MM.1S (cell line): ENCODE results near the gene UBE2M.

Experiments used
- DNase-seq: peaks from one replicate; pipeline ENCODE4 v3.0.0-alpha.2; 2015
- H2AFZ ChIP-seq: fragments of 300-600 bp; sonication (generic); 2 replicates; pipeline ENCODE4 v1.6.0; 2016; ENCODE audit warnings: antibody characterized with exemption, low read length
- H3F3A ChIP-seq: fragments of 300-600 bp; sonication (generic); 2 replicates; pipeline ENCODE4 v1.6.1; 2016; ENCODE audit warnings: mild to moderate bottlenecking, antibody characterized with exemption, low read length, moderate library complexity, mixed read lengths; ENCODE audit not compliant: insufficient read depth
- H3K27ac ChIP-seq: fragments of 300-600 bp; sonication (generic); 2 replicates; pipeline ENCODE4 v1.5.1; 2016; ENCODE audit warnings: mild to moderate bottlenecking, low read length
- H3K27me3 ChIP-seq: fragments of 300-600 bp; sonication (generic); replicated peaks from 2 replicates; pipeline ENCODE4 v1.6.0; 2016; ENCODE audit warnings: low read length; ENCODE audit not compliant: insufficient read depth
- H3K36me3 ChIP-seq: fragments of 300-600 bp; sonication (generic); replicated peaks from 2 replicates; pipeline ENCODE4 v1.6.1; 2016; ENCODE audit warnings: mild to moderate bottlenecking, low read length, mixed read lengths; ENCODE audit not compliant: insufficient read depth
- H3K4me1 ChIP-seq: fragments of 300-600 bp; sonication (generic); 2 replicates; pipeline ENCODE4 v1.6.1; 2016; ENCODE audit warnings: low read length, mixed read lengths
- H3K4me2 ChIP-seq: fragments of 300-600 bp; sonication (generic); 2 replicates; pipeline ENCODE4 v1.6.0; 2016; ENCODE audit warnings: low read depth, low read length
- H3K4me3 ChIP-seq: fragments of 300-600 bp; sonication (generic); 2 replicates; pipeline ENCODE4 v1.5.1; 2016; ENCODE audit warnings: low read length, mixed read lengths
- H3K79me2 ChIP-seq: fragments of 300-600 bp; sonication (generic); 2 replicates; pipeline ENCODE4 v1.6.1; 2016; ENCODE audit warnings: mixed run types, low read length, mixed read lengths
- H3K9ac ChIP-seq: fragments of 300-600 bp; sonication (generic); 2 replicates; pipeline ENCODE4 v1.6.1; 2016; ENCODE audit warnings: low read length, mixed read lengths
- H3K9me2 ChIP-seq: fragments of 300-600 bp; sonication (generic); replicated peaks from 2 replicates; pipeline ENCODE4 v1.6.1; 2016; ENCODE audit warnings: mild to moderate bottlenecking, low read length, mixed read lengths; ENCODE audit not compliant: insufficient read depth
- H3K9me3 ChIP-seq: fragments of 300-600 bp; sonication (generic); replicated peaks from 2 replicates; pipeline ENCODE4 v1.6.1; 2016; ENCODE audit warnings: mild to moderate bottlenecking, low read length, mixed read lengths; ENCODE audit not compliant: insufficient read depth
- H4K20me1 ChIP-seq: fragments of 300-600 bp; sonication (generic); 2 replicates; pipeline ENCODE4 v1.6.1; 2016; ENCODE audit warnings: mild to moderate bottlenecking, low read length, moderate library complexity, mixed read lengths; ENCODE audit not compliant: insufficient read depth
- EZH2 ChIP-seq: fragments of 300-600 bp; sonication (generic); optimal IDR thresholded peaks from 2 replicates; pipeline ENCODE3; 2017; ENCODE audit warnings: low read depth, mild to moderate bottlenecking, antibody characterized with exemption, low read length, mixed read lengths
- EZH2phosphoT487 ChIP-seq: fragments of 300-600 bp; sonication (generic); IDR thresholded peaks from 2 replicates; pipeline ENCODE4 v1.6.1; 2018; ENCODE audit warnings: antibody characterized with exemption, low read length
- TF ChIP-seq, protein P1 (sequence below): fragments of 300-600 bp; sonication (generic); IDR thresholded peaks from 2 replicates; pipeline ENCODE4 v1.5.1; 2016; ENCODE audit warnings: antibody characterized with exemption, low read length, mixed read lengths

Gene UBE2M

DNA sequence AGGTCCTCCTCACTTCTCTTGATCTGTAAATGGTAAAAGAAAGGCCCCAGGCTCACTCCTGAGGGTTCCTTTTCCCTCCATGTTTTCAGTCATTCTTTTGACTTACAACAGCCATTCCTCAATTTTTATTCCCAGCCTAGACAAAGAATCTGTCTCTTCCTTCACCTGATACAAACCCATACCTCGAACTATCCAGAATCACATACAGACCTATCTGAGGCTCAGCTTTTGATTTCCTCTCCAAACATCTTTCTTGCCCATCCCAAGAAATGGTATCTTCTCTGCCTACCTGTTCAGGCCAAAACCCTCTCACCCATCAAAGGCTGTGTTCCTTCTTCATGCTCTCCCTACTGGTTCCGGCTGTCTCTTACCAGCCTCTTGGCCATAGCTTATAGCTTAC, 5.8 kb downstream of the UBE2M start:
- H3K4me2 ChIP-seq: no peak overlapping the region
- H4K20me1 ChIP-seq: peaks cover 9% of the 10 kb centered on the region; the same call in 1 of the 2 replicates
- no peak overlapping the region for H3K27ac ChIP-seq
- no peak overlapping the region for H2AFZ ChIP-seq
- no peaks in the 10 kb centered on the region for H3K27me3 ChIP-seq
- H3K79me2 ChIP-seq: peaks cover 61% of the 10 kb centered on the region
- peaks cover 13% of the 10 kb centered on the region for H3K36me3 ChIP-seq
- no peaks in the 10 kb centered on the region for H3K9me3 ChIP-seq
- no peak overlapping the region for H3K4me3 ChIP-seq
- peaks cover 55% of the 10 kb centered on the region for H3F3A ChIP-seq
- peaks cover 21% of the 10 kb centered on the region for H3K4me1 ChIP-seq
- no peak for TF ChIP-seq EZH2
- no peak for TF ChIP-seq EZH2phosphoT487
- TF ChIP-seq, protein P1, sequence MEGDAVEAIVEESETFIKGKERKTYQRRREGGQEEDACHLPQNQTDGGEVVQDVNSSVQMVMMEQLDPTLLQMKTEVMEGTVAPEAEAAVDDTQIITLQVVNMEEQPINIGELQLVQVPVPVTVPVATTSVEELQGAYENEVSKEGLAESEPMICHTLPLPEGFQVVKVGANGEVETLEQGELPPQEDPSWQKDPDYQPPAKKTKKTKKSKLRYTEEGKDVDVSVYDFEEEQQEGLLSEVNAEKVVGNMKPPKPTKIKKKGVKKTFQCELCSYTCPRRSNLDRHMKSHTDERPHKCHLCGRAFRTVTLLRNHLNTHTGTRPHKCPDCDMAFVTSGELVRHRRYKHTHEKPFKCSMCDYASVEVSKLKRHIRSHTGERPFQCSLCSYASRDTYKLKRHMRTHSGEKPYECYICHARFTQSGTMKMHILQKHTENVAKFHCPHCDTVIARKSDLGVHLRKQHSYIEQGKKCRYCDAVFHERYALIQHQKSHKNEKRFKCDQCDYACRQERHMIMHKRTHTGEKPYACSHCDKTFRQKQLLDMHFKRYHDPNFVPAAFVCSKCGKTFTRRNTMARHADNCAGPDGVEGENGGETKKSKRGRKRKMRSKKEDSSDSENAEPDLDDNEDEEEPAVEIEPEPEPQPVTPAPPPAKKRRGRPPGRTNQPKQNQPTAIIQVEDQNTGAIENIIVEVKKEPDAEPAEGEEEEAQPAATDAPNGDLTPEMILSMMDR: no peak
- H3K9me2 ChIP-seq: no peaks in the 10 kb centered on the region
- no peak for DNase-seq
- no peak overlapping the region for H3K9ac ChIP-seq

DNA sequence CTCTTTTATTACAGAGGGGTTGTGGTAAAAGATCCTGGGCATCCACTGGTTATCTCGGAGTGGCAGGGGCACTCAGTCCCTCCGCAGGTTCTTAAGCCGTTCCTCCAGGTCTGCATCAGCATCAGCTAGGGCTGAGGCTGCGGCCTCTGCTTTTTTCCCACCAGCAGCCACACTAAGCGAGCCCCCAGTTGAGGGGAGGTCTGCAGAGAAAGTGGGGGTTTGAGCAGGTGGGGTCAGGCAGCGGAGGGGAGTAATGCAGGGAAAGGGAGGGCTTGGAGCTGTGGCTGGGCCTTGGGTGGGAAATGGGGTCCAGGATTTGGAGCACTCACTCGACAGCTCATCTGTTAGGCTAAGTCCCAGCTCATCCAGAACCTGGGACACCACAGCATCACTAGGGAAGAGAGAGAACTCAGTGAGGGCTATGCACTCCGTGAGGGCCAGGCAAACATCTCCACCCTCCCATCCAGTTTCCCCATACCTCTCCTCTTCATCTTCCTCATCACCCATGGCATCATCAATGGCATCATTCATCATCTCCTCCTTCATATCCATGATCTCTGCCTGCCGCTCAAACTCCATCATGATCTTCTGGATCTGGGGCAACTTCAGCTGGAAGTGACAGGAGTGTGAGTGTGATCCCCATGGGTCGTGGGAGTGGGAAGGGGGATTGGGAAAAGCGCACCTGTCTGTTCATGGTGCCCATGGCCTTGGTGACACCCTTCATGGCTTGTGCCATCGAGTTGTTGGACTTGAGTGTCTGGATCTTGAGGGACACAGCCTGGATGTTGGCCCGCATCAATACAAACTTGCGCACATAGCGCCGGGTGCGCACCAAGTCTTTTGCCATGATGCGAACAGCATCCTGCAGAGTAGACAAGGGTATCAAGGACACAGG, 6.6 kb downstream of the UBE2M start:
- no peak overlapping the region for H2AFZ ChIP-seq
- H3K79me2 ChIP-seq: peaks cover 61% of the 10 kb centered on the region
- no peaks in the 10 kb centered on the region for H3K9me2 ChIP-seq
- peaks cover 54% of the 10 kb centered on the region for H3F3A ChIP-seq
- H3K27me3 ChIP-seq: no peaks in the 10 kb centered on the region
- H3K27ac ChIP-seq: no peak overlapping the region
- peaks cover 20% of the 10 kb centered on the region for H3K36me3 ChIP-seq
- H3K4me1 ChIP-seq: peaks cover 17% of the 10 kb centered on the region
- no peak for DNase-seq
- TF ChIP-seq EZH2: no peak
- TF ChIP-seq, protein P1: no peak
- no peak for TF ChIP-seq EZH2phosphoT487
- H3K4me3 ChIP-seq: no peak overlapping the region
- no peak overlapping the region for H3K9ac ChIP-seq
- H3K9me3 ChIP-seq: no peaks in the 10 kb centered on the region
- no peak overlapping the region for H3K4me2 ChIP-seq
- H4K20me1 ChIP-seq: peaks cover 16% of the 10 kb centered on the region; the same call in 1 of the 2 replicates

DNA sequence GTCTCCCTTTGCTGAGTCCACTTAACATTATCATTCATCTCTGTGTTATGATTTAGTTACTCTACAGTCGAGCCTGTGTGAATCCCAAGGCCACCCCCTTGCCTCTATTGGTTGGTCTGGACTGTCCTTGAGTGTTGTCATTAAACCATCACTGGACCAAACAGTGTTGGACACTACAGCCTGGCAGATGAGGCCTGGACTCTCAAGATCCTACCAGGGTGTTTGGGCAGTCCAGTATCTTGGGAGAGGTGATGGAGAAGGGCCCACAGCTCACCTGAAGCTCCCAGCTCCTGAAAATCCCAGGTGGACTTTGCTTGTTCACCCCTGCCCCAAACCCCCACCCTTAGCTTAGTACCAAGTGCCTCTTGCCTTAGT, 7.3 kb downstream of the UBE2M start:
- Histone ChIP-seq H3K4me2 (no peak overlapping the region), H4K20me1 (peaks cover 23% of the 10 kb centered on the region), H3K9me2 (no peaks in the 10 kb centered on the region), H3K4me1 (peaks cover 17% of the 10 kb centered on the region), H3K4me3 (no peak overlapping the region), H3K79me2 (peaks cover 61% of the 10 kb centered on the region), H3K27me3 (no peaks in the 10 kb centered on the region), H3K36me3 (peaks cover 26% of the 10 kb centered on the region), H3F3A (peaks cover 51% of the 10 kb centered on the region), H2AFZ (no peak overlapping the region), H3K9me3 (no peaks in the 10 kb centered on the region), H3K27ac (no peak overlapping the region), H3K9ac (no peak overlapping the region)
- no peak for DNase-seq
- TF ChIP-seq EZH2 (no peak), EZH2phosphoT487 (no peak)
- TF ChIP-seq, protein P1: no peak
